H9 (cell line): ENCODE measurements around the gene GRB7. TPM values are rescaled to one million over a fixed set of nuclear protein-coding genes. Genes with fewer than 3 reads are reported as not detected.
A peak's percentile ranks its signal among the peaks of the same experiment; 100 is the strongest.

ENCODE experiments used
- DNase-seq: peaks from one replicate; pipeline ENCODE4 v3.0.0-alpha.2; 2017
- H2AFZ ChIP-seq: one replicate; pipeline ENCODE4 v1.6.1; 2013; ENCODE audit warnings: mild to moderate bottlenecking, low read length, control low read depth, moderate library complexity
- H2AK5ac ChIP-seq: 2 replicates; pipeline ENCODE4 v1.6.1; 2013; ENCODE audit warnings: low read length, control low read depth, mixed read lengths; ENCODE audit not compliant: insufficient read length
- H2BK120ac ChIP-seq: one replicate; pipeline ENCODE4 v1.6.1; 2013; ENCODE audit warnings: low read depth, mild to moderate bottlenecking, low read length, control low read depth, inconsistent platforms; ENCODE audit not compliant: poor library complexity, severe bottlenecking
- H2BK12ac ChIP-seq: 2 replicates; pipeline ENCODE4 v1.6.1; 2013; ENCODE audit warnings: low read length, control low read depth, mixed read lengths, low read depth; ENCODE audit not compliant: insufficient read length
- H2BK15ac ChIP-seq: 2 replicates; pipeline ENCODE4 v1.6.1; 2013; ENCODE audit warnings: low read depth, low read length, control low read depth
- H2BK20ac ChIP-seq: one replicate; pipeline ENCODE4 v1.6.1; 2013; ENCODE audit warnings: low read depth, mild to moderate bottlenecking, low read length, control low read depth, inconsistent platforms; ENCODE audit not compliant: poor library complexity, severe bottlenecking
- H2BK5ac ChIP-seq: 2 replicates; pipeline ENCODE4 v1.6.1; 2013; ENCODE audit warnings: low read length, control low read depth, mixed read lengths; ENCODE audit not compliant: insufficient read length
- H3K14ac ChIP-seq: 2 replicates; pipeline ENCODE4 v1.6.1; 2013; ENCODE audit warnings: low read length, control low read depth; ENCODE audit not compliant: insufficient read depth
- H3K18ac ChIP-seq: 2 replicates; pipeline ENCODE4 v1.6.1; 2013; ENCODE audit warnings: low read depth, mild to moderate bottlenecking, mixed read lengths, low read length, control low read depth; ENCODE audit not compliant: insufficient read length
- H3K23ac ChIP-seq: 2 replicates; pipeline ENCODE4 v1.6.1; 2013; ENCODE audit warnings: low read length, control low read depth, mixed read lengths, low read depth; ENCODE audit not compliant: insufficient read length
- H3K23me2 ChIP-seq: 2 replicates; pipeline ENCODE4 v1.6.1; 2013; ENCODE audit warnings: low read depth, mild to moderate bottlenecking, mixed read lengths, low read length, control low read depth; ENCODE audit not compliant: insufficient read length, poor library complexity, severe bottlenecking
- H3K27ac ChIP-seq: 2 replicates; pipeline ENCODE4 v1.5.1; 2013; ENCODE audit warnings: low read length, control low read depth, mixed read lengths, low read depth; ENCODE audit not compliant: insufficient read length
- H3K27me3 ChIP-seq: 2 replicates; pipeline ENCODE4 v1.6.1; 2013; ENCODE audit warnings: low read length, control low read depth, inconsistent platforms; ENCODE audit not compliant: insufficient read depth
- H3K4ac ChIP-seq: 2 replicates; pipeline ENCODE4 v1.6.1; 2013; ENCODE audit warnings: low read depth, mild to moderate bottlenecking, control low read depth, inconsistent platforms, low read length, moderate library complexity
- H3K4me1 ChIP-seq: 2 replicates; pipeline ENCODE4 v1.6.1; 2013; ENCODE audit warnings: low read length, control low read depth, inconsistent platforms; ENCODE audit not compliant: insufficient read depth
- H3K4me2 ChIP-seq: 2 replicates; pipeline ENCODE4 v1.6.1; 2013; ENCODE audit warnings: low read length, control low read depth, mixed read lengths; ENCODE audit not compliant: insufficient read length, insufficient read depth
- H3K56ac ChIP-seq: 2 replicates; pipeline ENCODE4 v1.6.1; 2013; ENCODE audit warnings: low read depth, mild to moderate bottlenecking, mixed read lengths, low read length, control low read depth; ENCODE audit not compliant: insufficient read length
- H3K79me1 ChIP-seq: 2 replicates; pipeline ENCODE4 v1.6.1; 2013; ENCODE audit warnings: low read depth, mild to moderate bottlenecking, moderate library complexity, low read length, control low read depth, inconsistent platforms; ENCODE audit not compliant: insufficient read depth, poor library complexity, severe bottlenecking
- H3K79me2 ChIP-seq: 2 replicates; pipeline ENCODE4 v1.6.1; 2013; ENCODE audit warnings: low read length, control low read depth, inconsistent platforms; ENCODE audit not compliant: insufficient read depth
- H3K9ac ChIP-seq: 2 replicates; pipeline ENCODE4 v1.6.1; 2013; ENCODE audit warnings: low read length, control low read depth, mixed read lengths; ENCODE audit not compliant: insufficient read length; ENCODE audit errors: extremely low read depth
- H3K9me3 ChIP-seq: one replicate; pipeline ENCODE4 v1.6.1; 2013; ENCODE audit warnings: low read depth, low read length, inconsistent platforms; ENCODE audit not compliant: control insufficient read depth
- H3T11ph ChIP-seq: one replicate; pipeline ENCODE4 v1.6.1; 2013; ENCODE audit warnings: mild to moderate bottlenecking, low read length, control low read depth, inconsistent platforms
- H4K20me1 ChIP-seq: one replicate; pipeline ENCODE4 v1.6.1; 2013; ENCODE audit not compliant: control insufficient read depth, insufficient read length, insufficient read depth
- H4K5ac ChIP-seq: 2 replicates; pipeline ENCODE4 v1.6.1; 2013; ENCODE audit warnings: low read depth, mild to moderate bottlenecking, mixed read lengths, low read length, control low read depth; ENCODE audit not compliant: insufficient read length
- H4K8ac ChIP-seq: replicated peaks from 2 replicates; pipeline ENCODE4 v1.6.1; 2013; ENCODE audit warnings: low read length, control low read depth, mixed read lengths, low read depth; ENCODE audit not compliant: insufficient read length
- H4K91ac ChIP-seq: 2 replicates; pipeline ENCODE4 v1.6.1; 2013; ENCODE audit warnings: low read depth, mild to moderate bottlenecking, moderate library complexity, mixed read lengths, low read length, control low read depth; ENCODE audit not compliant: insufficient read length
- H3K27ac Mint-ChIP-seq, 3 experiments: 2 replicates in 2 of 3; 3 replicates in 1 of 3; pipeline ENCODE4 v1.8.0; 2020 to 2021; ENCODE audit warnings: mixed read lengths in 3 of 3, mild to moderate bottlenecking in 1 of 3, moderate library complexity in 1 of 3
- H3K27me3 Mint-ChIP-seq: 2 replicates; pipeline ENCODE4 v1.8.0; 2021; ENCODE audit warnings: low read depth, mild to moderate bottlenecking, moderate library complexity, mixed read lengths
- H3K36me3 Mint-ChIP-seq, 3 experiments: 2 replicates in 2 of 3; 3 replicates in 1 of 3; pipeline ENCODE4 v1.8.0; 2020 to 2021; ENCODE audit warnings: low read depth in 3 of 3, mixed read lengths in 3 of 3; ENCODE audit not compliant: insufficient read depth in 1 of 3
- H3K4me1 Mint-ChIP-seq, 2 experiments: 2 replicates each; pipeline ENCODE4 v1.8.0; 2020; ENCODE audit warnings: mixed read lengths in 2 of 2
- H3K4me3 Mint-ChIP-seq, 2 experiments: 2 replicates in 1 of 2; 3 replicates in 1 of 2; pipeline ENCODE4 v1.8.0; 2020 to 2021; ENCODE audit warnings: mild to moderate bottlenecking in 2 of 2, mixed read lengths in 2 of 2, moderate library complexity in 1 of 2
- H3K9me3 Mint-ChIP-seq, 2 experiments: 2 replicates in 1 of 2; 3 replicates in 1 of 2; pipeline ENCODE4 v1.8.0; 2020; ENCODE audit warnings: mild to moderate bottlenecking in 2 of 2, mixed read lengths in 2 of 2, moderate library complexity in 1 of 2
- WGBS: extraction: QIAGEN DNeasy Blood & Tissue Kit; methylation state at CpG from one replicate; pipeline ENCODE4 v1.1.7; 2013; ENCODE audit warnings: missing lambda C conversion rate, low lambda C conversion rate, mixed read lengths; ENCODE audit not compliant: insufficient read length; ENCODE audit errors: extremely low coverage; 5-methylcytosine and 5-hydroxymethylcytosine counted together
- total RNA-seq: library from RNA; stranded (reverse); gene quantifications from 2 replicates; pipeline ENCODE4 v1.2.1, GENCODE V29; 2021
- TF ChIP-seq, protein P1 (sequence below): fragments of 200-600 bp; sonication (generic); conservative IDR thresholded peaks from 3 replicates; pipeline ENCODE4 v1.8.0; 2021; ENCODE audit warnings: antibody characterized with exemption, mild to moderate bottlenecking

Gene GRB7
- total RNA-seq, 1 experiment from 2014 or later: 55.0 TPM

DNA sequence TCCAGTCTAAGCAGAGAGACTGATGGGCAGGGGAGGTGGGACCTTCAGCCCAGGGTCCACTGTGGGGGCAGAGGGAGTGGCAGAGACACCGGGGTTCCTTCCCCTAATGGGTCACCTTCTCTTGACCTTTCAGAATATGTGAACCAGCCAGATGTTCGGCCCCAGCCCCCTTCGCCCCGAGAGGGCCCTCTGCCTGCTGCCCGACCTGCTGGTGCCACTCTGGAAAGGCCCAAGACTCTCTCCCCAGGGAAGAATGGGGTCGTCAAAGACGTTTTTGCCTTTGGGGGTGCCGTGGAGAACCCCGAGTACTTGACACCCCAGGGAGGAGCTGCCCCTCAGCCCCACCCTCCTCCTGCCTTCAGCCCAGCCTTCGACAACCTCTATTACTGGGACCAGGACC, 10.2 kb upstream of the GRB7 start:
- H3K14ac ChIP-seq: no peak overlapping the region
- H3K36me3 Mint-ChIP-seq: peaks cover 43 to 70% (median 65%) of the 10 kb centered on the region in 3 experiments
- no peak overlapping the region for H3K18ac ChIP-seq
- peak overlapping the region in 1 of 2 experiments; percentile 7; a peak in 1 of 5 replicates for H3K4me3 Mint-ChIP-seq
- H4K20me1 ChIP-seq: no peaks in the 10 kb centered on the region
- no peak overlapping the region for H3K4me2 ChIP-seq
- H2BK15ac ChIP-seq: no peak overlapping the region
- H2AFZ ChIP-seq: no peak overlapping the region
- H3K27ac ChIP-seq: no peak overlapping the region
- H3K56ac ChIP-seq: no peak overlapping the region
- H3K79me1 ChIP-seq: no peaks in the 10 kb centered on the region
- no peak overlapping the region for H2BK20ac ChIP-seq
- H3K27me3 ChIP-seq: no peaks in the 10 kb centered on the region
- H3T11ph ChIP-seq: no peak overlapping the region
- H2BK120ac ChIP-seq: no peak overlapping the region
- no peak for DNase-seq
- H4K5ac ChIP-seq: no peak overlapping the region
- peaks cover 1% of the 10 kb centered on the region; the same call in 1 of the 2 replicates for H3K4me1 ChIP-seq
- no peak overlapping the region for H3K9ac ChIP-seq
- no peaks in the 10 kb centered on the region for H3K9me3 ChIP-seq
- no peak overlapping the region for H4K91ac ChIP-seq
- H4K8ac ChIP-seq: no peak overlapping the region
- H3K23me2 ChIP-seq: peaks cover 5% of the 10 kb centered on the region
- H2BK5ac ChIP-seq: no peak overlapping the region
- H3K27me3 Mint-ChIP-seq: no peaks in the 10 kb centered on the region; the same call in 1 of the 2 replicates
- no peaks in the 10 kb centered on the region for H3K9me3 Mint-ChIP-seq
- no peaks in the 10 kb centered on the region for H3K79me2 ChIP-seq
- no peak overlapping the region; a peak in 1 of 7 replicates for H3K27ac Mint-ChIP-seq
- no peak overlapping the region for H2BK12ac ChIP-seq
- no peak overlapping the region for H3K4ac ChIP-seq
- H3K23ac ChIP-seq: no peak overlapping the region
- H2AK5ac ChIP-seq: no peak overlapping the region
- TF ChIP-seq, protein P1, sequence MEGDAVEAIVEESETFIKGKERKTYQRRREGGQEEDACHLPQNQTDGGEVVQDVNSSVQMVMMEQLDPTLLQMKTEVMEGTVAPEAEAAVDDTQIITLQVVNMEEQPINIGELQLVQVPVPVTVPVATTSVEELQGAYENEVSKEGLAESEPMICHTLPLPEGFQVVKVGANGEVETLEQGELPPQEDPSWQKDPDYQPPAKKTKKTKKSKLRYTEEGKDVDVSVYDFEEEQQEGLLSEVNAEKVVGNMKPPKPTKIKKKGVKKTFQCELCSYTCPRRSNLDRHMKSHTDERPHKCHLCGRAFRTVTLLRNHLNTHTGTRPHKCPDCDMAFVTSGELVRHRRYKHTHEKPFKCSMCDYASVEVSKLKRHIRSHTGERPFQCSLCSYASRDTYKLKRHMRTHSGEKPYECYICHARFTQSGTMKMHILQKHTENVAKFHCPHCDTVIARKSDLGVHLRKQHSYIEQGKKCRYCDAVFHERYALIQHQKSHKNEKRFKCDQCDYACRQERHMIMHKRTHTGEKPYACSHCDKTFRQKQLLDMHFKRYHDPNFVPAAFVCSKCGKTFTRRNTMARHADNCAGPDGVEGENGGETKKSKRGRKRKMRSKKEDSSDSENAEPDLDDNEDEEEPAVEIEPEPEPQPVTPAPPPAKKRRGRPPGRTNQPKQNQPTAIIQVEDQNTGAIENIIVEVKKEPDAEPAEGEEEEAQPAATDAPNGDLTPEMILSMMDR: no peak
- H3K4me1 Mint-ChIP-seq: peaks cover 18 to 23% of the 10 kb centered on the region in 2 experiments
- WGBS: no CpG with 5 or more reads among the region's 10 CpGs
